ENCODE measurements around the gene SCD5. TPM values are rescaled to one million over a fixed set of nuclear protein-coding genes. Genes with fewer than 3 reads are reported as not detected.

The SCD5 gene
- total and polyA plus RNA-seq, 2 donors (not counting 1 experiment from before 2014, with no cell fraction given) = 0.03 TPM; not detected in 1

DNA sequence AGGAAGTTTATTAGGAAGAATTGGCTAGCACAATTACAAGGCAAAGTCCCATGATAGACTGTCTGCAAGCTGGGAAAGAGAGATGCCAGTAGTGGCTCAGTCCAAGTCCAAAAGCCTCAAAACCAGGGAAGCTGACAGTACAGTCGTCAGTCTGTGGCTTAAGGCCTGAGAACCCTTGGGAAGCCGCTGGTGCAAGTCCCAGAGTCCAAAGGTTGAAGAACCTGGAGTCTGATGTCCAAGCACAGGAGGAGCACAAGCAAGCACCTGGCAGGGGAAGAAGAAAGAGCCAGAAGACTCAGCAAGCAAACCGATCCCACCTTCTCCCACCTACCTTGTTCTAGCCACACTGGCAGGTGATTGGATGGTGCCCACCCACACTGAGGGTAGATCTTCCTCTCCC lies 185.5 kb downstream of the SCD5 start:
- H3K36me3 ChIP-seq (replicated peaks in 1 of 2; ENCODE audit: control extremely low read depth in 1 of 2, control insufficient read depth in 1 of 2, extremely low read depth in 1 of 2, insufficient read depth in 2 of 2, low read length in 1 of 2) = no peaks in the 10 kb centered on the region
- ATAC-seq (ENCODE audit: low read depth) (no peak), DNase-seq (no peak)
- no peak overlapping the region for H3K4me2 ChIP-seq (replicated peaks; ENCODE audit: low read depth, low read length, poor library complexity, severe bottlenecking)
- no peaks in the 10 kb centered on the region for H3K4me1 ChIP-seq (ENCODE audit: control insufficient read depth in 2 of 2, insufficient read depth in 2 of 2, low read length in 2 of 2)
- H3K79me2 ChIP-seq (ENCODE audit: control insufficient read depth, insufficient read depth, low read length) = no peaks in the 10 kb centered on the region
- H3K27me3 ChIP-seq (replicated peaks in 1 of 4; ENCODE audit: control extremely low read depth in 1 of 4, control insufficient read depth in 3 of 4, insufficient read depth in 4 of 4, low read length in 3 of 4) = no peaks in the 10 kb centered on the region
- Mint-ChIP-seq H3K27me3 (peaks cover 3% of the 10 kb centered on the region), H3K27ac (no peak overlapping the region), H3K4me1 (no peaks in the 10 kb centered on the region), H3K4me3 (no peak overlapping the region), H3K9me3 (ENCODE audit: insufficient read depth) (no peaks in the 10 kb centered on the region)
- ChIA-PET POLR2A (no interaction called here), CTCF (interaction anchor here (0.6 kb wide), 1 partner anchor 971 kb away, joined by 3 read pairs; no protein-coding TSS in a partner anchor)
- no peaks in the 10 kb centered on the region for H4K20me1 ChIP-seq (ENCODE audit: control insufficient read depth, insufficient read depth, low read length, poor library complexity, severe bottlenecking)
- TF ChIP-seq CTCF (IDR thresholded peaks at IDR 0.05) (no peak), EZH2 (IDR thresholded peaks at IDR 0.05; ENCODE audit: borderline replicate concordance, insufficient read depth, low read depth, low read length, poor library complexity, severe bottlenecking) (no peak)
- H3K9ac ChIP-seq (ENCODE audit: low read length) = no peak overlapping the region
- 81% methylated on average over 2 of the region's 3 CpGs for WGBS (ENCODE audit: insufficient coverage)
- no peak overlapping the region for H3K27ac ChIP-seq (ENCODE audit: low read length in 2 of 2)
- intact Hi-C loops (cut with micrococcal nuclease) = no loop called here
- H3K9me3 ChIP-seq (ENCODE audit: control extremely low read depth in 1 of 3, control insufficient read depth in 2 of 3, insufficient read depth in 1 of 3, low read length in 2 of 3) = no peaks in the 10 kb centered on the region
- H2AFZ ChIP-seq (ENCODE audit: insufficient read depth, low read depth, low read length, poor library complexity, severe bottlenecking) = no peak overlapping the region
- H3K4me3 ChIP-seq (ENCODE audit: control extremely low read depth in 1 of 5, extremely low read depth in 1 of 5, insufficient read depth in 1 of 5, low read depth in 2 of 5, low read length in 4 of 5) = no peak overlapping the region

- ATAC-seq (ENCODE audit: low read depth) = no peak
- TF ChIP-seq EZH2 (IDR thresholded peaks at IDR 0.05; ENCODE audit: borderline replicate concordance, insufficient read depth, low read depth, low read length, poor library complexity, severe bottlenecking) = no peak
- TF ChIP-seq CTCF (IDR thresholded peaks at IDR 0.05) = no peak
- Histone ChIP-seq H4K20me1 (ENCODE audit: control insufficient read depth, insufficient read depth, low read length, poor library complexity, severe bottlenecking) (no peaks in the 10 kb centered on the region), H3K27ac (ENCODE audit: low read length in 2 of 2) (no peak overlapping the region), H2AFZ (ENCODE audit: insufficient read depth, low read depth, low read length, poor library complexity, severe bottlenecking) (no peak overlapping the region), H3K36me3 (replicated peaks in 1 of 2; ENCODE audit: control extremely low read depth in 1 of 2, control insufficient read depth in 1 of 2, extremely low read depth in 1 of 2, insufficient read depth in 2 of 2, low read length in 1 of 2) (no peaks in the 10 kb centered on the region), H3K4me3 (ENCODE audit: control extremely low read depth in 1 of 5, extremely low read depth in 1 of 5, insufficient read depth in 1 of 5, low read depth in 2 of 5, low read length in 4 of 5) (no peak overlapping the region), H3K9ac (ENCODE audit: low read length) (no peak overlapping the region), H3K9me3 (ENCODE audit: control extremely low read depth in 1 of 3, control insufficient read depth in 2 of 3, insufficient read depth in 1 of 3, low read length in 2 of 3) (no peaks in the 10 kb centered on the region), H3K4me2 (replicated peaks; ENCODE audit: low read depth, low read length, poor library complexity, severe bottlenecking) (no peak overlapping the region), H3K27me3 (replicated peaks in 1 of 4; ENCODE audit: control extremely low read depth in 1 of 4, control insufficient read depth in 3 of 4, insufficient read depth in 4 of 4, low read length in 3 of 4) (no peaks in the 10 kb centered on the region), H3K4me1 (ENCODE audit: control insufficient read depth in 2 of 2, insufficient read depth in 2 of 2, low read length in 2 of 2) (no peaks in the 10 kb centered on the region), H3K79me2 (ENCODE audit: control insufficient read depth, insufficient read depth, low read length) (no peaks in the 10 kb centered on the region)
- CTCF ChIA-PET = no interaction called here
- peaks cover 3% of the 10 kb centered on the region for H3K27me3 Mint-ChIP-seq
- H3K4me3 Mint-ChIP-seq = no peak overlapping the region
- no peaks in the 10 kb centered on the region for H3K9me3 Mint-ChIP-seq (ENCODE audit: insufficient read depth)
- WGBS (ENCODE audit: insufficient coverage) = 92% methylated on average over 4 of the region's 5 CpGs
- no peaks in the 10 kb centered on the region for H3K4me1 Mint-ChIP-seq
- no peak for DNase-seq
- POLR2A ChIA-PET = no interaction called here
- H3K27ac Mint-ChIP-seq = no peak overlapping the region
- intact Hi-C loops (cut with micrococcal nuclease) = no loop called here
These were observed 186.6 kb downstream of the SCD5 start for GRCh38 chr4:82611982-82612381.

Measured in B cell (primary cell).